NCI-H2227 treated with DMSO at 0.1 percent for 48 hours (cell line): ENCODE data around the gene TRIM40.
A peak's percentile ranks its signal among the peaks of the same experiment; 100 is the strongest.
"Not testable (repeated sequence)": the region's sequence is repeated elsewhere in the genome, so short reads cannot be mapped to it uniquely, and the experiment has no call there.

ENCODE experiments used
- DNase-seq: peaks from one replicate; lab custom pipeline; 2025; lab: John Stamatoyannopoulos, UW

The TRIM40 gene

GRCh38 chr6:30113841-30114240 is 22.1 kb upstream of the TRIM40 start:
- DNase-seq: no peak

DNA sequence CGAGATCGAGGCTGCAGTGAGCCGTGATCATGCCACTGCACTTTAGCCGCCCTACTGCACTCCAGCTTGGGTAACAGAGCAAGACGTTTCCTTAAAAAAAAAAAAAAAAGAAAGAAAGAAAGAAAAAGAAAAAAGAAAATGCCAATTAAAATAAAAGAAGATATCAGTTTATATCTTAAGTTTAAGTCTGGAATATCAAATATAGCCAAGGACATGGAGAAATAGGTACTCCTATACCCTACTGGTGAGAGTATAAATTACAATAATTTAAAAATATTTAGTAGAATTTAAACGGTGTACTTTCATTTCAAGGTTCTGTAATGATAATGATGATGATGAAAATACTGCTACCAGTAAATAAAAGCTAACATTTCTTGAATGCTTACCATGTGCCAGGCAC is 19.2 kb upstream of the TRIM40 start:
- no peak for DNase-seq

GRCh38 chr6:30118691-30119090 is 17.2 kb upstream of the TRIM40 start:
- not testable (repeated sequence) for DNase-seq

GRCh38 chr6:30121446-30122366 is 14.2 kb upstream of the TRIM40 start:
- no peak for DNase-seq

GRCh38 chr6:30122515-30122914 is 13.4 kb upstream of the TRIM40 start:
- no peak for DNase-seq

DNA sequence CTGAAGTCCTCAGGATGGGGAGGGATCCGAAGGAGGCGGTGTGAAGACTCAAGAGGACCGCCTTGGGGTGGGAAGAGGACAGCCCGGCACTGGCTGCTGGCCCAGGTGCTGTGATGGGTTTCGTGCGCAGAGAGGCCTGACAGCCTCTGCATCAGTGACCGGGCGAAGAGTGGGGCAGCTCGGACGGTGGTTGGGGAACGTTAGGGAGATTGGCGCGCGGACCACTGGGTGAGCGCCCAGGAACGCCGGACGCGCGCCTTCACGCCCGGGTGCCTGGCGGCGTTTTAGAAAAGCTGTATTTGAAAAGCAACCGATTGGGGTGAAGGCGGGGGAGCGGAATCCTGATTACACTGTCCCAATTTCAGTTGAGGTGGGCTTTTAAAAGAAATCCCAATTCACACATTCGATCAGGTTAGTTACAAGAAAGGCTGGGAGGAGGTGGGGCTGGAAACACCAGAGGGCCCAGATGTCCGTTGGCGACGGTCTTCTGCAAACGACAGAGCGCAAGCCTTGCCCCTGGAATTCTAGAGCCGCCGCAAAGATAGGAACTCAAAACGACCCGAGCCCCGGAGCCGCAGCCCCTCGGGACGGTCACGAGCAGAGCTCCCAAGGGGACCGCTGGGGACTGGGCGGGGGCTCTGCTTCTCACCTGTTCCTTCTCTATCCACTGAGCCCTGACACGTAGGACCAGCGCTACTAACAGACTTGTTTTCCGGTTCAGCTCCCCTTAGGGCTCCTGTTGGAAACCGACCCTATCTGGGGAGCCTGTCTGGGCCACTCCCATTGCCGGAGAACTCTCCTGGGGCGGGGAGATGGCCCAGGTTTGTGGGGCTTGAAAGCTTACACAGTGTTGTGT is 8.5 kb upstream of the TRIM40 start:
- DNase-seq: no peak

DNA sequence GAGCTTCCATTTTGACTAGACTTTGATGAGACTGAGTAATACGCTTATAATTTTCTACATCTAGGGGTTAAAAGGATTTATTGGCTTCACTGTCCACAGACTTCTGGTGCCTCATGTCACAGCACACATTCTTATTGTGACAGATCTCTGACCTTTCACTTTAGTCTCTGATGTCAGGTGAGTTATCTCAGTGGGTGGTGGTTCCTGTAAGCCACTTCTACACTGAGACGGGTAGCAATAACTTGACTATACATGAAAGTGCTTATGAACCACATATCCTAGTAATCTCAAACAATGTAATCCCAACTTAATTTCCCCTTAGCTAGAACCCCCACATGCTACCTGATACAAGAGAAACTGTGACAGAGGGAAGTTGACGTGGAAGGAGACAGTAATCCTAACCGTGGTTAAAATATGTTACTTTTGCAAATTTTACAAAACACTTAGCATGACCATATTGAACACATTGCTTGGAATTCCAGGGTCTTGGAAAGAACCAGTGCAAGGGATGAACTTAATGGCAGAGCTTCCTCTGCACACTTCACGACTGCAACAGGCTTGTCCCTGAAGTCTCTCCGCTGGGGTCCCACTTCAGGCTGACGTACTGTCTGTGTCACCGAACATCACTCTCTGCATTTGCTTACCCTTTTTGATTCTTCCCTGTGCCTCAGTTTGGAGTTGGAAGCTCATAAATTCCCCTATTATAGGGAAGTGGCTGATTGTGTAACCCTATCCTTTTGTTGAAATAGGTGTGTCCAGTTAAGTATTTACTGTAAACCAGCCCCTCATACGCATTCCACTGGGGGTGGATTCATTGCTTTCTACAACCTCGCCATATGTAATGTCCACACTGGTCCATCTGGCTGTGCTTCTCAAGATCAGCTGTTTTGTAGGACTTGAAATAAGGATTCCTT is 6.4 kb upstream of the TRIM40 start:
- DNase-seq: no peak

DNA sequence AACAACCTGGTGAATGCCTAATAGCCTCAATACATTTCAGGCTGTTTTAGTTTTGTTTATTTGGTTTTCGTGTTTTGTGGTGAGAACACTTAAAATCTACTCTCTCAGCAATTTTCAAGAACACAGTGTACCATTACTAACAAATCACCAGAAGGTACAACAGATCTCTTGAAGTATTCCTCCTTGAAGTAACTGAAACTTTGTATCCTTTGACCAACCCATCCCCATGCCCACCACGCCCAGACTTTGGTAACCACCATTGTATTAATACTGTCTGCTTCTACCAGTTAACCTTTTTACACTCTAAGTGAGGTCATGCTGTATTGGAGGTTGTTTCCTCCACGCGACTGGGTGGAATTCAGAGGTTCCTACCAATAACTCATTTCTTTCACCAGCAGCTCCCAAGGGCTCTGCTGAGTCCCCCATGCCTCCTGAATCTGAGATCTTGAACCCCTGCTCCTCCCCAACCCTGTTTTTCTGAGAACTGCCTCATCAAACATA is 5.7 kb upstream of the TRIM40 start:
- DNase-seq: no peak

GRCh38 chr6:30130887-30131862 is 4.8 kb upstream of the TRIM40 start:
- peak; percentile 76 for DNase-seq

DNA sequence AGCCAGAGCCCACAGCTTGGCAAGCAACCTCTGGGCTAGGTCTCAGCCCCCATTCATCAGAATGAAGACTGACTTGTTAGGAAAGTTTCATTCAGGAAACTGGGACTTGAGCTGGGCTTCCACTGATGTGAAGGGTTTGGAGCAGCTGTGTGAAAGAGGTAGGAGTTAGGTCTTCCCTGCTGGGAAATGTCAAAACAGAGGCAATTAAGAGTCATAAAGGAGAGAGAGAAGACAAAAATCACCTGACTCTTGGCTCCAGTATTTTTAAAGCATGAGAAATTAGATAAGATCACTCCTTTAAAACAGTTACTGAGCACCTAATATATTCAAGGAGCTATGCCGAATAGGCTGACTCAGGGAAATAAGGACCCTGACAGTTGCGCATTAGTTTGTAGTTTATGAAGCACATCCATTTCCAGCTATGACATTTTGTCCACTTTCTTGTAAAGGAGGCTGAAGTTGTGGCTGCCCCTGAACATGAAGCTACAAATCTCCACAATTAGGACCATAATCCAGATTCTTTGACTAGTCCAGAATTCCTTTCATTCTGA is 3.9 kb upstream of the TRIM40 start:
- no peak for DNase-seq

DNA sequence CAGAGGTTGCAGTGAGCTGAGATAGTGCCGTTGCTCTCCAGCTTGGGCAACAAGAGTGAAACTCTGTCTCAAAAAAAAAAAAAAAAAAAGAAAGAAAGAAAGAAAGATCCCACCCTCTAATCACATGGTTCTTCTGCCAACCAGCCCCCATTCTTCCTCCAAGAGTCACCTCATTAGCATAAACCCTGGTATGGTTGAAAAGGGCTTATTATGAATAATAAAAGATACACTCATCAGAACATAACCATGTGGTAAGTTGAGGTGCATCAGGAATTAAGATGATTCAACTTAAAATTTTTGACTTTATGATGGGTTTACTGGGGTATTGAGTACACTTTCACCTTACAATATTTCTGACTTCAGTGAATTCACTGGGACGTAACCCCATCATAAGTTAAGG is 793 bp upstream of the TRIM40 start:
- no peak for DNase-seq

GRCh38 chr6:30136570-30137286 is 788 bp downstream of the TRIM40 start:
- DNase-seq: no peak

- not testable (repeated sequence) for DNase-seq
These were observed 4.3 kb downstream of the TRIM40 start for GRCh38 chr6:30140240-30140639.

- DNase-seq: no peak
These were observed 6.7 kb downstream of the TRIM40 start for GRCh38 chr6:30142665-30143064.

DNA sequence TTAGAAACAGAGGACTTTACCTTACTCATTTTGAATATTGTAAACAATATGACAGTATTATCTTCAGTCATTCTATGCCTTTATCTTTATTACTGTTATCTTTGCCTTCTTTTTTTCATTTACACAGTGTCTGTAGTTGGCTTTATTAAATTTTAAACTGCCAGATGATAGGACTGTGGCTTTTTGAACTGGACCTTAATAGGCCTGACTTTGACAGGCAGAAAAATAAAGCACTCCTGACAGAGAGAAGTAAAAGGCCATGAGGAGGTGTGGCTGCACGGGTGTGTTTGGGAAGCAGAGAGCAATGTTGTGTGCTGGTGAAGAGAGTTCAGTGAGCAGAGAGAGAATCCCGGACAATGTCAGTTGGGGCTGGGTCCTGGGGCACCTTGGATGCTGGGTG is 7.8 kb downstream of the TRIM40 start:
- DNase-seq: no peak

DNA sequence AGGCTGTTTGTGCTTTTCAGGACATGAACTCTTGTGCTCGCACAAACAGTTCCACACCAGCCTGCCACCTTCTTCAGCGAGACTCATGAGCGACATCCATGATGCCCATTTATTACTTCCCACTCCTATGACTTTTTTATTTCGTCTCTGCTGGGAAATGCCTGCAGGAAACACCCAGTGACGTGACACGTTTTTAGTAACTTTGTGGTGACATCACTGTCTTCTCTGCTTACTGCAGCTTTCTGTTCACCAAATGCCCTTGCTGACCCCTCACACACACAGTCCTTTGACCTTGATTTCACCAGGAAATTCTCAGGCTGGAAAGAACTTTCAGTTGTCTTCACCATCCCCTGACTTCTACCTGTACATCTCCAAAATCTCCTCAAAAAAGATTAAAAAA is 8.9 kb downstream of the TRIM40 start:
- no peak for DNase-seq

GRCh38 chr6:30145818-30146217 is 9.9 kb downstream of the TRIM40 start:
- DNase-seq: no peak

DNA sequence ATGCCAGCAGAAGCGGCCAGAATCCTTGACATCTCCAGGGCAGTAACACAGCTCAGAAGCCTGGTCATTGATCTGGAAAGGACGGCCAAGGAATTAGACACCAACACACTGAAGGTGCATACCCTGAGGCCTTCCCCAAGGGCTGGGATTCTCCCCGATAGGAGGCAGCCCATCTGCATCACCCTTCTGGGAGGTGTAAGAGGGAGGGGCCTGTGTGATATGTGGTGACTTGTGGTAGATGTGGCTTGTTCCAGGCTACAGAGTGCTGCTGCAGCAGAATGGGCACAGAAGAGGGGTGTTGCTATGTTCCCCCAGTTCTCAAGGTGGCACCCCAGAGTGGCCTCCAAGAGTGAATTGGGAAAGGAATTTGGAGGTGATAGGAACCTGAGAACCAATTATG is 11.2 kb downstream of the TRIM40 start:
- DNase-seq: no peak

DNA sequence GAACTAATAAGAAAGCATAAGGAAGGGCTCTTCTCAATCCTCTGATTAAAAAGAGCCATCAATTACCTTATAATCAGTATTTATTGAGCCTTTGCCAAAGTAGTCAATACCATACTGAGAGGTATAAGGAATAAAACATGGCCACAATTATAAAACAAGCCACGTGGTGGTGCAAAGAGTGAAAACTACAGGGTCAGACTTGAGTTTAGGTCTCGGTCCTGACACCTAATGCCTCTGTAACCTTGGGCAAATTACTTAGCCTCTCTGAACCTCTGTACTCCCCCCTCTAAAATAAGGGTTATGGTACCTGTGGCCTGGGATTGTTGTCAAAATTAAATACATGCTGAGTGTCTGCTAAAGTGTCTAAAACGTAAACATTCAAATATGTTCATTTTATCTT is 13.3 kb downstream of the TRIM40 start:
- DNase-seq: no peak
